ENCODE results near the gene TEX22.

The TEX22 gene, protein sequence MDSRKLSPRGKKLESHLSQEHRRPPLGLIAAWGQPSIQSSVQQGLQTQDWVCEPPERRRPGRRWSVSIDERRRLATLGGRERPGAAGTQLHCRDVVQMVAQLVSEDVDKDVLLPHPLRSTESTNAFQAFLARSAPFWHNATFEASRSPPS

GRCh38 chr14:105398044-105398725 is at the start of gene TEX22:
TSS of gene TEX22 (plus strand) at chr14:105398538. CDS start at chr14:105399341, 803 bp downstream.
- peak within 1 kb of the TSS; percentile 84 for H3K4me3 ChIP-seq (ENCODE audit: low read length)
- peak; percentile 72 for DNase-seq (ENCODE audit: low read depth)
- TF ChIP-seq, protein P1, sequence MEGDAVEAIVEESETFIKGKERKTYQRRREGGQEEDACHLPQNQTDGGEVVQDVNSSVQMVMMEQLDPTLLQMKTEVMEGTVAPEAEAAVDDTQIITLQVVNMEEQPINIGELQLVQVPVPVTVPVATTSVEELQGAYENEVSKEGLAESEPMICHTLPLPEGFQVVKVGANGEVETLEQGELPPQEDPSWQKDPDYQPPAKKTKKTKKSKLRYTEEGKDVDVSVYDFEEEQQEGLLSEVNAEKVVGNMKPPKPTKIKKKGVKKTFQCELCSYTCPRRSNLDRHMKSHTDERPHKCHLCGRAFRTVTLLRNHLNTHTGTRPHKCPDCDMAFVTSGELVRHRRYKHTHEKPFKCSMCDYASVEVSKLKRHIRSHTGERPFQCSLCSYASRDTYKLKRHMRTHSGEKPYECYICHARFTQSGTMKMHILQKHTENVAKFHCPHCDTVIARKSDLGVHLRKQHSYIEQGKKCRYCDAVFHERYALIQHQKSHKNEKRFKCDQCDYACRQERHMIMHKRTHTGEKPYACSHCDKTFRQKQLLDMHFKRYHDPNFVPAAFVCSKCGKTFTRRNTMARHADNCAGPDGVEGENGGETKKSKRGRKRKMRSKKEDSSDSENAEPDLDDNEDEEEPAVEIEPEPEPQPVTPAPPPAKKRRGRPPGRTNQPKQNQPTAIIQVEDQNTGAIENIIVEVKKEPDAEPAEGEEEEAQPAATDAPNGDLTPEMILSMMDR (conservative IDR thresholded peaks at IDR 0.05; ENCODE audit: low read length): no peak

- DNase-seq (ENCODE audit: low read depth): no peak
- TF ChIP-seq, protein P1 (conservative IDR thresholded peaks at IDR 0.05; ENCODE audit: low read length): no peak
- H3K4me3 ChIP-seq (ENCODE audit: low read length): no peak overlapping the region
Measured at GRCh38 chr14:105348945-105349699, 49.2 kb upstream of the TEX22 start.

- no peak overlapping the region for H3K4me3 ChIP-seq (ENCODE audit: low read length)
- TF ChIP-seq, protein P1 (conservative IDR thresholded peaks at IDR 0.05; ENCODE audit: low read length): no peak
- DNase-seq (ENCODE audit: low read depth): no peak
Measured at GRCh38 chr14:105349992-105350391, 48.3 kb upstream of the TEX22 start.

- H3K4me3 ChIP-seq (ENCODE audit: low read length): no peak overlapping the region
- TF ChIP-seq, protein P1 (conservative IDR thresholded peaks at IDR 0.05; ENCODE audit: low read length): no peak
- no peak for DNase-seq (ENCODE audit: low read depth)
Measured at GRCh38 chr14:105350450-105351244, 47.7 kb upstream of the TEX22 start.

GRCh38 chr14:105351410-105351809 is 46.9 kb upstream of the TEX22 start:
- DNase-seq (ENCODE audit: low read depth): no peak
- TF ChIP-seq, protein P1 (conservative IDR thresholded peaks at IDR 0.05; ENCODE audit: low read length): no peak
- H3K4me3 ChIP-seq (ENCODE audit: low read length): no peak overlapping the region

GRCh38 chr14:105351920-105352851 is 46.2 kb upstream of the TEX22 start:
- TF ChIP-seq, protein P1 (conservative IDR thresholded peaks at IDR 0.05; ENCODE audit: low read length): peak; percentile 87

More at GRCh38 chr14:105351920-105352851, 46.2 kb upstream of the TEX22 start:
- H3K4me3 ChIP-seq (ENCODE audit: low read length): no peak overlapping the region
- DNase-seq (ENCODE audit: low read depth): peak; percentile 83

Measured in AG10803 (cell line).